Hematopoietic multipotent progenitor cell treated with erythropoietin and hydrocortisone succinate and interleukin-3 and kit ligand, for 15 days (in vitro differentiated cells): ENCODE results near the gene TFAP2E.

Experiments
- DNase-seq: peaks from one replicate; pipeline ENCODE4 v3.0.0-alpha.2; 2015; ENCODE audit warnings: low spot score

The TFAP2E gene

GRCh38 chr1:35644204-35644603 lies 71.1 kb downstream of the TFAP2E start:
- no peak for DNase-seq
